Neural progenitor cell (in vitro differentiated cells): ENCODE measurements around the gene ST8SIA4. TPM values are rescaled to one million over a fixed set of nuclear protein-coding genes. Genes with fewer than 3 reads are reported as not detected.

ENCODE experiments used
- DNase-seq: peaks from one replicate; pipeline ENCODE4 v3.0.0-alpha.2; 2016; ENCODE audit warnings: low spot score
- H2AFZ ChIP-seq: fragments of 200-600 bp; sonication (generic); replicated peaks from 2 replicates; pipeline ENCODE4 v1.6.1; 2016; ENCODE audit warnings: antibody characterized with exemption
- H3F3A ChIP-seq: fragments of 200-600 bp; sonication (generic); 2 replicates; pipeline ENCODE4 v1.6.1; 2016; ENCODE audit warnings: antibody characterized with exemption, low read depth
- H3K27ac ChIP-seq: fragments of 200-600 bp; sonication (generic); 2 replicates; pipeline ENCODE4 v1.5.1; 2016; ENCODE audit warnings: mild to moderate bottlenecking
- H3K27me3 ChIP-seq: fragments of 200-600 bp; sonication (generic); 2 replicates; pipeline ENCODE4 v1.6.1; 2016; ENCODE audit warnings: mild to moderate bottlenecking, moderate library complexity
- H3K36me3 ChIP-seq: fragments of 200-600 bp; sonication (generic); 2 replicates; pipeline ENCODE4 v1.5.1; 2016
- H3K4me1 ChIP-seq: fragments of 200-600 bp; sonication (generic); 2 replicates; pipeline ENCODE4 v1.6.1; 2016; ENCODE audit warnings: mixed run types
- H3K4me2 ChIP-seq: fragments of 200-600 bp; sonication (generic); 2 replicates; pipeline ENCODE4 v1.6.1; 2016
- H3K4me3 ChIP-seq: fragments of 200-600 bp; sonication (generic); 2 replicates; pipeline ENCODE4 v1.5.1; 2016
- H3K79me2 ChIP-seq: fragments of 200-600 bp; sonication (generic); 2 replicates; pipeline ENCODE4 v1.6.1; 2016; ENCODE audit warnings: low read depth
- H3K9ac ChIP-seq: fragments of 200-600 bp; sonication (generic); 2 replicates; pipeline ENCODE4 v1.6.1; 2016
- H3K9me3 ChIP-seq: fragments of 200-600 bp; sonication (generic); 2 replicates; pipeline ENCODE4 v1.5.1; 2016; ENCODE audit warnings: low read depth
- H4K20me1 ChIP-seq: fragments of 200-600 bp; sonication (generic); 2 replicates; pipeline ENCODE4 v1.6.1; 2016; ENCODE audit warnings: low read depth
- H3K27ac Mint-ChIP-seq: 3 replicates; pipeline ENCODE4 v1.8.0; 2021; ENCODE audit warnings: mixed read lengths
- H3K27me3 Mint-ChIP-seq: 2 replicates; pipeline ENCODE4 v1.8.0; 2022; ENCODE audit warnings: low read depth, mild to moderate bottlenecking, inconsistent platforms, moderate library complexity, mixed read lengths; ENCODE audit not compliant: insufficient read depth
- H3K36me3 Mint-ChIP-seq: 3 replicates; pipeline ENCODE4 v1.8.0; 2021; ENCODE audit warnings: mixed read lengths
- H3K4me1 Mint-ChIP-seq: 3 replicates; pipeline ENCODE4 v1.8.0; 2021; ENCODE audit warnings: mixed read lengths
- H3K4me3 Mint-ChIP-seq: 3 replicates; pipeline ENCODE4 v1.8.0; 2021; ENCODE audit warnings: mild to moderate bottlenecking, moderate library complexity, mixed read lengths
- H3K9me3 Mint-ChIP-seq: 3 replicates; pipeline ENCODE4 v1.8.0; 2020; ENCODE audit warnings: mixed read lengths
- EZH2 ChIP-seq: fragments of 200-600 bp; sonication (generic); IDR thresholded peaks from 2 replicates; pipeline ENCODE4 v1.6.1; 2017; ENCODE audit warnings: antibody characterized with exemption, mild to moderate bottlenecking, moderate library complexity
- EZH2phosphoT487 ChIP-seq: fragments of 200-600 bp; sonication (generic); IDR thresholded peaks from 2 replicates; pipeline ENCODE4 v1.6.1; 2017; ENCODE audit warnings: antibody characterized with exemption
- total RNA-seq: library from RNA; depleted of rRNA; stranded (reverse); fragments of >200 nt; gene quantifications from 2 replicates; pipeline ENCODE4 v1.2.3, GENCODE V29; 2015; ENCODE audit warnings: low replicate concordance
- TF ChIP-seq, protein P1 (sequence below): fragments of 200-600 bp; sonication (generic); IDR thresholded peaks from 2 replicates; pipeline ENCODE4 v1.5.1; 2017; ENCODE audit warnings: antibody characterized with exemption, mild to moderate bottlenecking

ST8SIA4 gene
- total RNA-seq, 1 donor from 2014 or later: 0.84 TPM

DNA sequence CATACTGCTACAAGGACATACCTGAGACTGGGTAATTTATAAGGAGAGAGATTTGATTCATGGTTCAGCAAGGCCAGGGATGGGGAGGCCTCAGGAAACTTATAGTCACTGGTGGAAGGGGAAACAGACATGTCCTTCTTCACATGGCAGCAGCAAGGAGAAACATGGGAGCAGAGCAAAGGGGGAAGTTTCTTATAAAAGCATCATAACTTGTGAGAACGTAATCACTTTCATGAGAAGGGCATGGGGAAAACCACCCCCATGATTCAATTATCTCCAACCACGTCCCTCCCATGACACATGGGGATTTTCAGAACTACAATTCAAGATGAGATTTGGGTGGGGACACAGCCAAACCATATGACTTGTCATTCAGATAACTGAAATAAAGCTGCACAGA lies 100.9 kb downstream of the ST8SIA4 start:
- no peak overlapping the region for H3K4me2 ChIP-seq
- TF ChIP-seq, protein P1, sequence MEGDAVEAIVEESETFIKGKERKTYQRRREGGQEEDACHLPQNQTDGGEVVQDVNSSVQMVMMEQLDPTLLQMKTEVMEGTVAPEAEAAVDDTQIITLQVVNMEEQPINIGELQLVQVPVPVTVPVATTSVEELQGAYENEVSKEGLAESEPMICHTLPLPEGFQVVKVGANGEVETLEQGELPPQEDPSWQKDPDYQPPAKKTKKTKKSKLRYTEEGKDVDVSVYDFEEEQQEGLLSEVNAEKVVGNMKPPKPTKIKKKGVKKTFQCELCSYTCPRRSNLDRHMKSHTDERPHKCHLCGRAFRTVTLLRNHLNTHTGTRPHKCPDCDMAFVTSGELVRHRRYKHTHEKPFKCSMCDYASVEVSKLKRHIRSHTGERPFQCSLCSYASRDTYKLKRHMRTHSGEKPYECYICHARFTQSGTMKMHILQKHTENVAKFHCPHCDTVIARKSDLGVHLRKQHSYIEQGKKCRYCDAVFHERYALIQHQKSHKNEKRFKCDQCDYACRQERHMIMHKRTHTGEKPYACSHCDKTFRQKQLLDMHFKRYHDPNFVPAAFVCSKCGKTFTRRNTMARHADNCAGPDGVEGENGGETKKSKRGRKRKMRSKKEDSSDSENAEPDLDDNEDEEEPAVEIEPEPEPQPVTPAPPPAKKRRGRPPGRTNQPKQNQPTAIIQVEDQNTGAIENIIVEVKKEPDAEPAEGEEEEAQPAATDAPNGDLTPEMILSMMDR: no peak
- TF ChIP-seq EZH2 (no peak), EZH2phosphoT487 (no peak)
- H3K9me3 Mint-ChIP-seq: peaks cover 2% of the 10 kb centered on the region
- peaks cover 5% of the 10 kb centered on the region for H3K36me3 Mint-ChIP-seq
- no peaks in the 10 kb centered on the region for H3K4me1 Mint-ChIP-seq
- H3K36me3 ChIP-seq: no peaks in the 10 kb centered on the region
- H3K27ac Mint-ChIP-seq: no peak overlapping the region
- H3F3A ChIP-seq: no peaks in the 10 kb centered on the region
- no peaks in the 10 kb centered on the region for H3K79me2 ChIP-seq
- no peaks in the 10 kb centered on the region for H3K27me3 ChIP-seq
- no peaks in the 10 kb centered on the region for H4K20me1 ChIP-seq
- DNase-seq: no peak
- H3K4me3 ChIP-seq: no peak overlapping the region
- no peaks in the 10 kb centered on the region for H3K27me3 Mint-ChIP-seq
- no peak overlapping the region for H3K4me3 Mint-ChIP-seq
- H3K9me3 ChIP-seq: no peaks in the 10 kb centered on the region
- no peak overlapping the region for H2AFZ ChIP-seq
- no peak overlapping the region for H3K9ac ChIP-seq
- no peak overlapping the region for H3K27ac ChIP-seq
- H3K4me1 ChIP-seq: no peaks in the 10 kb centered on the region

DNA sequence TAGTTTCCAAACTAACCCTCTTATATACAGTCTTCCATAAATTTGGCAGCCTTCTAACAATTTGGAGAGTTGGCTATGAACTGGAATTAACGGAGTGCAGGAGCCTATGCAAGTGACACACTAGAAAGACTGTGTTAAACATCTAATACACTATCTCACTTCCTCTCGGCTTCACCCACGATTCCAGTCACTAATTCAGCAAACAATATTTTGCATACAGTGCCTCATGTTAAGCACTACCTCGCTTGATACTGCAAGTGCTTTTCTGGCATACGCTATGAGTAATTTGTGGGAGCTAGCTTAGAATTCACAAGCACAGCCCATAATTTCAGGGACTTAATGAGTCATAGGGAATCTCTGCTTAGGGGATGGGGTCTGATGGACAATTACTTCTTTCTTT lies 102.5 kb downstream of the ST8SIA4 start:
- Histone ChIP-seq H3K36me3 (no peaks in the 10 kb centered on the region), H3K27me3 (no peaks in the 10 kb centered on the region), H3K9me3 (no peaks in the 10 kb centered on the region), H3F3A (no peaks in the 10 kb centered on the region), H2AFZ (no peak overlapping the region), H3K9ac (no peak overlapping the region), H3K27ac (no peak overlapping the region), H3K79me2 (no peaks in the 10 kb centered on the region), H3K4me2 (no peak overlapping the region), H3K4me1 (no peaks in the 10 kb centered on the region), H3K4me3 (no peak overlapping the region), H4K20me1 (no peaks in the 10 kb centered on the region)
- DNase-seq: no peak
- TF ChIP-seq EZH2 (no peak), EZH2phosphoT487 (no peak)
- TF ChIP-seq, protein P1: no peak
- Mint-ChIP-seq H3K4me1 (no peaks in the 10 kb centered on the region), H3K4me3 (no peak overlapping the region), H3K27ac (no peak overlapping the region), H3K9me3 (peaks cover 2% of the 10 kb centered on the region), H3K27me3 (no peaks in the 10 kb centered on the region), H3K36me3 (peaks cover 5% of the 10 kb centered on the region)

DNA sequence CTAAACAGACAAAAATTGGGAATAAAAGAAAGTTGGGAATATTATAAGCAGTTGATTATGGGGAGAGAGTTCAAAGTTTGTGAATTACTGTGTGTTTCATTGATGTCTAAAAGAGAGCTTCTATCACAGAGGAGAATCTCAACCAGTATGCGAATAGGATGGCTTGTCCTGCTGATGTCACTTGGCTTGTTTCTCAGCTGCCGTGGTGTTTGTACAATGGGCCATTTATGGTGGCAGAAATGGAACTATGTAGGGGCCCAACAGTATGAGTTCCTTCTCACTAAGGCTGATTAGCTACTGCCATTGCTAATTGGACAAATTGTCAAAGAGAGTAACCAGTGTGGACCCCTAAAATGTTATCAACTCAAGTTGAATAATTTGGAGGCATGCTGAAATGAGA lies 103.9 kb downstream of the ST8SIA4 start:
- H3K79me2 ChIP-seq: no peaks in the 10 kb centered on the region
- no peak overlapping the region for H2AFZ ChIP-seq
- no peaks in the 10 kb centered on the region for H3K27me3 ChIP-seq
- no peak for TF ChIP-seq EZH2
- TF ChIP-seq, protein P1: no peak
- no peaks in the 10 kb centered on the region for H3K4me1 ChIP-seq
- DNase-seq: no peak
- Mint-ChIP-seq H3K36me3 (peaks cover 4% of the 10 kb centered on the region), H3K9me3 (peaks cover 2% of the 10 kb centered on the region), H3K4me3 (no peak overlapping the region), H3K27me3 (no peaks in the 10 kb centered on the region), H3K27ac (no peak overlapping the region), H3K4me1 (no peaks in the 10 kb centered on the region)
- H3K9ac ChIP-seq: no peak overlapping the region
- H3F3A ChIP-seq: no peaks in the 10 kb centered on the region
- no peak overlapping the region for H3K4me3 ChIP-seq
- no peaks in the 10 kb centered on the region for H3K36me3 ChIP-seq
- H3K9me3 ChIP-seq: no peaks in the 10 kb centered on the region
- H4K20me1 ChIP-seq: no peaks in the 10 kb centered on the region
- H3K27ac ChIP-seq: no peak overlapping the region
- no peak overlapping the region for H3K4me2 ChIP-seq
